Natural killer cell (primary cell): ENCODE results near the gene DES. TPM values are rescaled to one million over a fixed set of nuclear protein-coding genes. Genes with fewer than 3 reads are reported as not detected.

Experiments used
- ATAC-seq, 3 donors: fragments of 150-1000 bp in 2 of 3; fragments of 200-7000 bp in 1 of 3; cut with Tn5 transposase; 1 replicate in 1 of 3; 2 replicates in 2 of 3; pipeline ENCODE4 v1.10.0; 2021; ENCODE audit warnings: mild to moderate bottlenecking in 2 of 3, moderate library complexity in 2 of 3
- DNase-seq, 2 donors: peaks; one replicate each; pipeline versions ENCODE4 v3.0.0 to v3.0.0-alpha.2; 2013 to 2021; ENCODE audit warnings: mixed read lengths in 1 of 2
- H3K27ac ChIP-seq: one replicate; pipeline ENCODE4 v1.5.1; 2013; ENCODE audit warnings: mild to moderate bottlenecking, low read length
- H3K27me3 ChIP-seq: one replicate; pipeline ENCODE4 v1.6.1; 2013; ENCODE audit warnings: low read length; ENCODE audit not compliant: control insufficient read depth, insufficient read depth
- H3K36me3 ChIP-seq: one replicate; pipeline ENCODE4 v1.6.1; 2013; ENCODE audit warnings: low read length; ENCODE audit not compliant: control insufficient read depth, insufficient read depth
- H3K4me1 ChIP-seq: one replicate; pipeline ENCODE4 v1.6.1; 2013; ENCODE audit warnings: low read length; ENCODE audit not compliant: control insufficient read depth, insufficient read depth
- H3K4me3 ChIP-seq: one replicate; pipeline ENCODE4 v1.5.1; 2013; ENCODE audit warnings: low read length
- H3K9me3 ChIP-seq: one replicate; pipeline ENCODE4 v1.6.1; 2013; ENCODE audit warnings: low read length; ENCODE audit not compliant: control insufficient read depth, insufficient read depth
- H3K27ac Mint-ChIP-seq, 2 donors: one replicate each; pipeline ENCODE4 v1.8.0; 2022; ENCODE audit warnings: mild to moderate bottlenecking in 2 of 2, mixed read lengths in 2 of 2, moderate library complexity in 1 of 2
- H3K27me3 Mint-ChIP-seq, 2 donors: one replicate each; pipeline ENCODE4 v1.8.0; 2022; ENCODE audit warnings: low read depth in 2 of 2, mixed read lengths in 2 of 2
- H3K36me3 Mint-ChIP-seq: one replicate; pipeline ENCODE4 v1.8.0; 2022; ENCODE audit warnings: mixed read lengths
- H3K4me1 Mint-ChIP-seq, 2 donors: one replicate each; pipeline ENCODE4 v1.8.0; 2022; ENCODE audit warnings: mixed read lengths in 2 of 2
- H3K4me3 Mint-ChIP-seq: one replicate; pipeline ENCODE4 v1.8.0; 2022; ENCODE audit warnings: mild to moderate bottlenecking, moderate library complexity, mixed read lengths
- H3K9me3 Mint-ChIP-seq, 2 donors: one replicate each; pipeline ENCODE4 v1.8.0; 2022; ENCODE audit warnings: mixed read lengths in 2 of 2
- CTCF ChIP-seq: fragments of 200-600 bp; IDR thresholded peaks from one replicate; pipeline ENCODE4 v1.8.0; 2022; ENCODE audit warnings: antibody characterized with exemption
- WGBS: methylation state at CpG from one replicate; pipeline ENCODE4 v1.1.7; 2013; ENCODE audit warnings: missing lambda C conversion rate; ENCODE audit not compliant: insufficient coverage; 5-methylcytosine and 5-hydroxymethylcytosine counted together
- intact Hi-C: fragments of 100-400 bp; cut with micrococcal nuclease; formaldehyde crosslinking; loops from one replicate; pipeline ENCODE4 v1.14.2; 2022
- total RNA-seq, 4 donors: library from RNA; stranded (reverse); fragments of 120-200 nt in 1 of 4; gene quantifications; one replicate each; pipeline versions ENCODE4 v1.2.3 to v1.2.4, GENCODE V29; 2013 to 2022

The DES gene
- total RNA-seq, 3 donors from 2014 or later (not counting 1 experiment from before 2014, with no cell fraction given): not detected

GRCh38 chr2:219433666-219434467 is 15.7 kb downstream of the DES start:
- no peak overlapping the region for H3K27ac Mint-ChIP-seq
- no peak overlapping the region for H3K27ac ChIP-seq
- ATAC-seq (no peak), DNase-seq (peak in 1 of 2 donors; percentile 46)
- peaks cover 0 to 9% of the 10 kb centered on the region in 2 donors for H3K27me3 Mint-ChIP-seq
- no peaks in the 10 kb centered on the region for H3K4me1 Mint-ChIP-seq
- TF ChIP-seq CTCF: no peak
- no peak overlapping the region for H3K4me3 Mint-ChIP-seq
- H3K36me3 Mint-ChIP-seq: no peaks in the 10 kb centered on the region
- H3K9me3 Mint-ChIP-seq: no peaks in the 10 kb centered on the region
- H3K36me3 ChIP-seq: no peaks in the 10 kb centered on the region
- intact Hi-C loops: no loop called here
- peaks cover 10% of the 10 kb centered on the region for H3K27me3 ChIP-seq
- no peaks in the 10 kb centered on the region for H3K9me3 ChIP-seq
- H3K4me3 ChIP-seq: no peak overlapping the region
- 82% methylated on average over 16 of the region's 16 CpGs for WGBS
- no peaks in the 10 kb centered on the region for H3K4me1 ChIP-seq

- no peak for TF ChIP-seq CTCF
- Mint-ChIP-seq H3K4me3 (no peak overlapping the region), H3K36me3 (no peaks in the 10 kb centered on the region), H3K4me1 (no peaks in the 10 kb centered on the region), H3K9me3 (no peaks in the 10 kb centered on the region), H3K27me3 (peaks cover 0 to 9% of the 10 kb centered on the region in 2 donors), H3K27ac (no peak overlapping the region)
- no peak overlapping the region for H3K27ac ChIP-seq
- no peaks in the 10 kb centered on the region for H3K36me3 ChIP-seq
- H3K4me1 ChIP-seq: no peaks in the 10 kb centered on the region
- peaks cover 10% of the 10 kb centered on the region for H3K27me3 ChIP-seq
- no peak overlapping the region for H3K4me3 ChIP-seq
- H3K9me3 ChIP-seq: no peaks in the 10 kb centered on the region
- intact Hi-C loops: no loop called here
- 51% methylated on average over 7 of the region's 9 CpGs for WGBS
- DNase-seq (no peak), ATAC-seq (no peak)
Measured at GRCh38 chr2:219434468-219434717, 16.2 kb downstream of the DES start.

- intact Hi-C loops: no loop called here
- ATAC-seq: peak in 1 of 3 donors; percentile 28
Measured at GRCh38 chr2:219434718-219435525, 16.7 kb downstream of the DES start, which contains the start of gene SPEG. Gene SPEG (plus strand): TSS chr2:219434843. CDS start chr2:219434978, 135 bp downstream.

More at GRCh38 chr2:219434718-219435525, 16.7 kb downstream of the DES start, which contains the start of gene SPEG:
- Mint-ChIP-seq H3K27me3 (peaks cover 0 to 12% of the 10 kb centered on the region in 2 donors), H3K36me3 (no peaks in the 10 kb centered on the region), H3K4me1 (no peaks in the 10 kb centered on the region), H3K4me3 (no peak within 1 kb of the TSS), H3K27ac (no peak within 1 kb of the TSS), H3K9me3 (no peaks in the 10 kb centered on the region)
- no peak for DNase-seq
- no peak for TF ChIP-seq CTCF
- Histone ChIP-seq H3K4me3 (no peak within 1 kb of the TSS), H3K4me1 (no peaks in the 10 kb centered on the region), H3K9me3 (no peaks in the 10 kb centered on the region), H3K36me3 (no peaks in the 10 kb centered on the region), H3K27ac (no peak within 1 kb of the TSS), H3K27me3 (peaks cover 10% of the 10 kb centered on the region)
- WGBS: 11% methylated on average over 77 of the region's 77 CpGs
